ENCODE data around the gene KCNQ1OT1. TPM values are rescaled to one million over a fixed set of nuclear protein-coding genes. Genes with fewer than 3 reads are reported as not detected.

KCNQ1OT1 gene
- total and polyA plus RNA-seq, 12 donors, result 0.01 to 0.73 (median 0.43) TPM

GRCh38 chr11:2698386-2699184, 1.2 kb downstream of the KCNQ1OT1 start:
- intact Hi-C loops (cut with DNase I), result loop anchor here in 6 of 10 donors (5.0 to 10.0 kb wide), 3 partner anchors 176 to 189 kb away; partner anchors contain the start of gene CDKN1C (in 5 of the 6)
- Histone ChIP-seq H3K9me3 (no peaks in the 10 kb centered on the region), H3K27ac (peak overlapping the region in 5 of 10 donors; percentile 86 to 96 (median 96)), H3K27me3 (no peaks in the 10 kb centered on the region), H3K4me3 (peak overlapping the region; percentile 50 to 83 (median 76)), H3K36me3 (peaks cover 0 to 3% (median 0%) of the 10 kb centered on the region in 9 donors), H3K4me1 (peaks cover 0 to 50% (median 27%) of the 10 kb centered on the region in 9 donors)
- WGBS, 2 donors, result 57% methylated on average over 20 of the region's 20 CpGs
- ATAC-seq (no peak), DNase-seq (no peak)
- TF ChIP-seq CTCF (IDR thresholded peaks at IDR 0.05), result no peak

- no peaks in the 10 kb centered on the region for H3K27me3 ChIP-seq
- no peak for ATAC-seq
- H3K9me3 ChIP-seq, result no peaks in the 10 kb centered on the region
- H3K27ac ChIP-seq, result no peak overlapping the region
- no peak for DNase-seq
- peak overlapping the region in 8 of 10 donors; percentile 50 to 83 (median 78) for H3K4me3 ChIP-seq
- H3K36me3 ChIP-seq, result peaks cover 0 to 3% (median 0%) of the 10 kb centered on the region in 9 donors
- WGBS, 2 donors, result 45 to 61% methylated on average over 1 of the region's 1 CpG
- intact Hi-C loops (cut with DNase I), result loop anchor here in 6 of 10 donors (5.0 to 10.0 kb wide), 3 partner anchors 177 to 189 kb away; partner anchors contain the start of gene CDKN1C (in 5 of the 6)
- H3K4me1 ChIP-seq, result peaks cover 0 to 53% (median 30%) of the 10 kb centered on the region in 9 donors
- no peak for TF ChIP-seq CTCF (IDR thresholded peaks at IDR 0.05)
These were observed 1.9 kb downstream of the KCNQ1OT1 start for GRCh38 chr11:2697866-2698265.

- Histone ChIP-seq H3K27me3 (no peaks in the 10 kb centered on the region), H3K9me3 (no peaks in the 10 kb centered on the region), H3K36me3 (peaks cover 0 to 3% (median 0%) of the 10 kb centered on the region in 9 donors), H3K4me3 (no peak overlapping the region), H3K27ac (no peak overlapping the region), H3K4me1 (peaks cover 0 to 65% (median 35%) of the 10 kb centered on the region in 9 donors)
- intact Hi-C loops (cut with DNase I), result loop anchor here in 6 of 10 donors (5.0 to 10.0 kb wide), 3 partner anchors 178 to 191 kb away; partner anchors contain the start of gene CDKN1C (in 5 of the 6)
- WGBS, 2 donors, result 86 to 87% methylated on average over 5 of the region's 5 CpGs
- no peak for TF ChIP-seq CTCF (IDR thresholded peaks at IDR 0.05)
- ATAC-seq, result no peak
- no peak for DNase-seq
These were observed 3.3 kb downstream of the KCNQ1OT1 start for GRCh38 chr11:2696455-2696854.

- no peaks in the 10 kb centered on the region for H3K27me3 ChIP-seq
- H3K36me3 ChIP-seq, result peaks cover 0 to 3% (median 0%) of the 10 kb centered on the region in 9 donors
- no peaks in the 10 kb centered on the region for H3K9me3 ChIP-seq
- H3K4me1 ChIP-seq, result peaks cover 6 to 77% (median 38%) of the 10 kb centered on the region in 9 donors
- DNase-seq, result no peak
- ATAC-seq, result peak in 1 of 8 donors; percentile 1
- WGBS, 2 donors, result 81 to 85% methylated on average over 9 of the region's 9 CpGs
- no peak for TF ChIP-seq CTCF (IDR thresholded peaks at IDR 0.05)
- intact Hi-C loops (cut with DNase I), result loop anchor here in 8 of 10 donors (5.0 to 10.0 kb wide), 3 partner anchors 180 to 192 kb away; partner anchors contain the start of gene CDKN1C (in 7 of the 8)
- H3K27ac ChIP-seq, result no peak overlapping the region
- H3K4me3 ChIP-seq, result no peak overlapping the region
These were observed 4.5 kb downstream of the KCNQ1OT1 start for GRCh38 chr11:2694995-2695939.

All from heart right ventricle (tissue), 16 donors.